ENCODE data around the gene PPP4R1. TPM values are rescaled to one million over a fixed set of nuclear protein-coding genes. Genes with fewer than 3 reads are reported as not detected.

Gene PPP4R1
- total RNA-seq, 6 donors from 2014 or later = 125 to 239 (median 189) TPM

- TF ChIP-seq CTCF (IDR thresholded peaks at IDR 0.05) (no peak), EP300 (IDR thresholded peaks at IDR 0.05) (no peak), POLR2A (IDR thresholded peaks at IDR 0.05) (no peak), POLR2AphosphoS5 (IDR thresholded peaks at IDR 0.05) (no peak)
- Histone ChIP-seq H3K9me3 (no peaks in the 10 kb centered on the region), H3K4me3 (no peak overlapping the region), H3K27me3 (no peaks in the 10 kb centered on the region), H3K36me3 (peaks cover 9 to 83% (median 55%) of the 10 kb centered on the region in 4 donors), H3K27ac (no peak overlapping the region), H3K4me1 (no peaks in the 10 kb centered on the region)
- peak in 1 of 2 donors; percentile 83 for DNase-seq
- 73 to 87% methylated on average over 14 to 27 of the region's 27 CpGs for WGBS, 2 donors
- ATAC-seq (ENCODE audit: low FRiP score in 2 of 2) = peak in 1 of 2 donors; percentile 74
Measured at GRCh38 chr18:9535430-9535991, 78.8 kb downstream of the PPP4R1 start.

GRCh38 chr18:9534844-9535243, 79.5 kb downstream of the PPP4R1 start:
- TF ChIP-seq EP300 (IDR thresholded peaks at IDR 0.05) (no peak), POLR2A (IDR thresholded peaks at IDR 0.05) (no peak), CTCF (IDR thresholded peaks at IDR 0.05) (no peak), POLR2AphosphoS5 (IDR thresholded peaks at IDR 0.05) (no peak)
- DNase-seq = no peak
- ATAC-seq (ENCODE audit: low FRiP score in 2 of 2) = no peak
- Histone ChIP-seq H3K27me3 (no peaks in the 10 kb centered on the region), H3K4me3 (no peak overlapping the region), H3K36me3 (peaks cover 9 to 86% (median 54%) of the 10 kb centered on the region in 4 donors), H3K27ac (no peak overlapping the region), H3K4me1 (no peaks in the 10 kb centered on the region), H3K9me3 (no peaks in the 10 kb centered on the region)
- 96 to 97% methylated on average over 11 of the region's 11 CpGs for WGBS, 2 donors

- Histone ChIP-seq H3K27me3 (no peaks in the 10 kb centered on the region), H3K27ac (no peak overlapping the region), H3K36me3 (peaks cover 12 to 76% (median 45%) of the 10 kb centered on the region in 4 donors), H3K4me1 (no peaks in the 10 kb centered on the region), H3K9me3 (no peaks in the 10 kb centered on the region), H3K4me3 (no peak overlapping the region)
- ATAC-seq (ENCODE audit: low FRiP score in 2 of 2) (no peak), DNase-seq (no peak)
- no peak for TF ChIP-seq POLR2A (IDR thresholded peaks at IDR 0.05)
- 91 to 95% methylated on average over 7 of the region's 7 CpGs for WGBS, 2 donors
Measured at GRCh38 chr18:9531791-9532410, 82.5 kb downstream of the PPP4R1 start.

- 88 to 89% methylated on average over 6 of the region's 6 CpGs for WGBS, 2 donors
- ATAC-seq (ENCODE audit: low FRiP score in 2 of 2) (no peak), DNase-seq (no peak)
- H3K4me3 ChIP-seq = no peak overlapping the region
- no peaks in the 10 kb centered on the region for H3K9me3 ChIP-seq
- TF ChIP-seq POLR2A (IDR thresholded peaks at IDR 0.05) (no peak), POLR2AphosphoS5 (IDR thresholded peaks at IDR 0.05) (no peak), CTCF (IDR thresholded peaks at IDR 0.05) (no peak), EP300 (IDR thresholded peaks at IDR 0.05) (no peak)
- no peaks in the 10 kb centered on the region for H3K27me3 ChIP-seq
- H3K4me1 ChIP-seq = no peaks in the 10 kb centered on the region
- H3K36me3 ChIP-seq = peaks cover 8 to 72% (median 34%) of the 10 kb centered on the region in 4 donors
- no peak overlapping the region for H3K27ac ChIP-seq
Measured at GRCh38 chr18:9530226-9531009, 83.9 kb downstream of the PPP4R1 start.

GRCh38 chr18:9526458-9526857, 87.9 kb downstream of the PPP4R1 start:
- TF ChIP-seq EP300 (IDR thresholded peaks at IDR 0.05) (no peak), CTCF (IDR thresholded peaks at IDR 0.05) (no peak), POLR2AphosphoS5 (IDR thresholded peaks at IDR 0.05) (no peak), POLR2A (IDR thresholded peaks at IDR 0.05) (no peak)
- Histone ChIP-seq H3K9me3 (no peaks in the 10 kb centered on the region), H3K27ac (no peak overlapping the region), H3K4me3 (no peak overlapping the region), H3K4me1 (no peaks in the 10 kb centered on the region), H3K36me3 (peaks cover 3 to 69% (median 15%) of the 10 kb centered on the region in 4 donors), H3K27me3 (no peaks in the 10 kb centered on the region)
- DNase-seq (no peak), ATAC-seq (ENCODE audit: low FRiP score in 2 of 2) (no peak)

Measured in upper lobe of left lung (tissue), 6 donors.